Measurements from ENCODE around the gene SYF2. TPM values are rescaled to one million over a fixed set of nuclear protein-coding genes. Genes with fewer than 3 reads are reported as not detected.
A peak's percentile ranks its signal among the peaks of the same experiment; 100 is the strongest.

SYF2 gene
- total RNA-seq, 3 donors from 2014 or later (not counting 1 experiment from before 2014, with no cell fraction given): 67.9 to 92.2 (median 75.3) TPM

DNA sequence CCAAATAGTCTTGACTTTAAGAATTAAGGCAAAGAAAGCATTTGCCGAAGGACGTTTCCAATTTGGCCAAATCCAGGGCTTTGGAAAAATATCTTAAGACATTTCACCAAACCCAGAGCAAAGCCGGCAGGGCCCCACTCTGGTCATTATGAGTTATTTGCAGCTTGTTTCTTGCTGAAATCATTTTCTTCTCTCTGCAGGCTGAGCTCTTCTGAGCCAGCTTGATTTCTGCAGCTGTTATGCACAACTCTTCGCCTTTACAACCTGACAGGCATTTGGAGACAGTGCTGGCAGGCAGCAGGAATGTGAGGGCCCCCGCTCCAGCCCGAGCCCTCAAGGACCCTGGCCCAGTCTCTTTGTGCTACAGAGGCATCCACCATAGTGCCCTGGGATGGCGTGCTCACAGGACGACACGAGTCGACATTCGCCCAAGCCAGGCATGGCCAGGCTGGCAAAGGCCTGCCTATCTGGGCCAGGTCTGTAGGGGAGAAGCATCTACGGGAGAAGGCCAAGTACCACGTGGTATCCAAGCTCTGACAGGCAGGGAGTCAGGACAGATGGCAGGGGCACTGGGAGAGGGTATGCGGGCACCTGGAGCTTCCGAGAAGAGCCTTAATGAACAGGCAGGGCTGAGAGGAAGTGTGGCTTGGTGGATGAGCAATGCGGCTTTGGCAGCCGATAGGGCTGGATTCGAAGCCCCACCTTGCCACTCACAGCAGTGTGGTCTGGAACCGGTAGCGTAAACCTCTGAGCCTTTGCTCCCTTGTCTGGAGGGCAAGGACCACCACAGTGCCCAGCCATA is 32.3 kb downstream of the SYF2 start:
- Histone ChIP-seq H3K27ac (ENCODE audit: low read length) (no peak overlapping the region), H3K36me3 (ENCODE audit: control insufficient read depth, insufficient read depth, low read length) (no peaks in the 10 kb centered on the region), H3K4me3 (ENCODE audit: low read length) (no peak overlapping the region), H3K9me3 (ENCODE audit: control insufficient read depth, insufficient read depth, low read length) (no peaks in the 10 kb centered on the region), H3K27me3 (ENCODE audit: control insufficient read depth, insufficient read depth, low read length) (no peaks in the 10 kb centered on the region), H3K4me1 (ENCODE audit: control insufficient read depth, insufficient read depth, low read length) (no peaks in the 10 kb centered on the region)
- Mint-ChIP-seq H3K27ac (no peak overlapping the region), H3K27me3 (ENCODE audit: low read depth in 2 of 2) (peaks cover 2 to 6% of the 10 kb centered on the region in 2 donors), H3K36me3 (no peaks in the 10 kb centered on the region), H3K9me3 (no peaks in the 10 kb centered on the region), H3K4me1 (peaks cover 8 to 9% of the 10 kb centered on the region in 2 donors), H3K4me3 (no peak overlapping the region)
- ATAC-seq (no peak), DNase-seq (no peak)
- WGBS (ENCODE audit: insufficient coverage): 93% methylated on average over 20 of the region's 20 CpGs
- intact Hi-C loops (cut with micrococcal nuclease): no loop called here
- TF ChIP-seq, protein P1, sequence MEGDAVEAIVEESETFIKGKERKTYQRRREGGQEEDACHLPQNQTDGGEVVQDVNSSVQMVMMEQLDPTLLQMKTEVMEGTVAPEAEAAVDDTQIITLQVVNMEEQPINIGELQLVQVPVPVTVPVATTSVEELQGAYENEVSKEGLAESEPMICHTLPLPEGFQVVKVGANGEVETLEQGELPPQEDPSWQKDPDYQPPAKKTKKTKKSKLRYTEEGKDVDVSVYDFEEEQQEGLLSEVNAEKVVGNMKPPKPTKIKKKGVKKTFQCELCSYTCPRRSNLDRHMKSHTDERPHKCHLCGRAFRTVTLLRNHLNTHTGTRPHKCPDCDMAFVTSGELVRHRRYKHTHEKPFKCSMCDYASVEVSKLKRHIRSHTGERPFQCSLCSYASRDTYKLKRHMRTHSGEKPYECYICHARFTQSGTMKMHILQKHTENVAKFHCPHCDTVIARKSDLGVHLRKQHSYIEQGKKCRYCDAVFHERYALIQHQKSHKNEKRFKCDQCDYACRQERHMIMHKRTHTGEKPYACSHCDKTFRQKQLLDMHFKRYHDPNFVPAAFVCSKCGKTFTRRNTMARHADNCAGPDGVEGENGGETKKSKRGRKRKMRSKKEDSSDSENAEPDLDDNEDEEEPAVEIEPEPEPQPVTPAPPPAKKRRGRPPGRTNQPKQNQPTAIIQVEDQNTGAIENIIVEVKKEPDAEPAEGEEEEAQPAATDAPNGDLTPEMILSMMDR (IDR thresholded peaks at IDR 0.05): no peak

DNA sequence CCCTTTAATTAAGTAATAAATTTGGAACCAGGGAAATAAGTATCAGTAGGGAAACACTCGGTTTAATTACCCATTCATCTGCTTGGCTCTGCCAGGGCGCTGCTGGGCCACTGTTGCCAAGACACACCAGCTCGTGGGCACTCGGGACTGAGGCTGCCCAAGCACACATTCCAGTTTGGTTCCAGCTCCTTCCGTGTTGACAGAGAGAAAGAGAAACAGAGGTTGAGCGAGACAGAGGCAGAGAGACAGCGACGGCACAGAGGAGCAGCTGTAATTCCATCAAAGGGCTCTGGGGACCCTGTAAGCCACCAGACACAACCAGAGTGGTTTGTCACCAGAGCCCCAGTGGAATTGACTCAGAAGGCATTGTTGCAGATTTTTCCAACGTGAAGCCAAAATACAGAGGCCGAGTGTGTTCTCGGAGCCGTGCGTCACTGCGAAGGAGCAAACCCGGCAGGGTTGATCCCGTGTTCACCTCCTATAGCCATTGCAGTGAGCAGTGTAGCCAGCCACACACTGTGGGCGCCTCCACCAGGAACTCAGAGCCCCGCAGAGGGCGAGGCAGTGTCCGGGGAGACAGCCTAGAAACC is 33.5 kb downstream of the SYF2 start:
- Histone ChIP-seq H3K27me3 (ENCODE audit: control insufficient read depth, insufficient read depth, low read length) (no peaks in the 10 kb centered on the region), H3K36me3 (ENCODE audit: control insufficient read depth, insufficient read depth, low read length) (no peaks in the 10 kb centered on the region), H3K9me3 (ENCODE audit: control insufficient read depth, insufficient read depth, low read length) (no peaks in the 10 kb centered on the region), H3K4me1 (ENCODE audit: control insufficient read depth, insufficient read depth, low read length) (no peaks in the 10 kb centered on the region), H3K4me3 (ENCODE audit: low read length) (no peak overlapping the region), H3K27ac (ENCODE audit: low read length) (no peak overlapping the region)
- WGBS (ENCODE audit: insufficient coverage): 64% methylated on average over 20 of the region's 20 CpGs
- Mint-ChIP-seq H3K27ac (no peak overlapping the region), H3K27me3 (ENCODE audit: low read depth in 2 of 2) (peaks cover 0 to 6% of the 10 kb centered on the region in 2 donors), H3K36me3 (no peaks in the 10 kb centered on the region), H3K4me3 (no peak overlapping the region), H3K4me1 (peaks cover 15 to 18% of the 10 kb centered on the region in 2 donors), H3K9me3 (no peaks in the 10 kb centered on the region)
- intact Hi-C loops (cut with micrococcal nuclease): no loop called here
- ATAC-seq (no peak), DNase-seq (peak in 1 of 2 donors; percentile 30)
- TF ChIP-seq, protein P1 (IDR thresholded peaks at IDR 0.05): no peak

DNA sequence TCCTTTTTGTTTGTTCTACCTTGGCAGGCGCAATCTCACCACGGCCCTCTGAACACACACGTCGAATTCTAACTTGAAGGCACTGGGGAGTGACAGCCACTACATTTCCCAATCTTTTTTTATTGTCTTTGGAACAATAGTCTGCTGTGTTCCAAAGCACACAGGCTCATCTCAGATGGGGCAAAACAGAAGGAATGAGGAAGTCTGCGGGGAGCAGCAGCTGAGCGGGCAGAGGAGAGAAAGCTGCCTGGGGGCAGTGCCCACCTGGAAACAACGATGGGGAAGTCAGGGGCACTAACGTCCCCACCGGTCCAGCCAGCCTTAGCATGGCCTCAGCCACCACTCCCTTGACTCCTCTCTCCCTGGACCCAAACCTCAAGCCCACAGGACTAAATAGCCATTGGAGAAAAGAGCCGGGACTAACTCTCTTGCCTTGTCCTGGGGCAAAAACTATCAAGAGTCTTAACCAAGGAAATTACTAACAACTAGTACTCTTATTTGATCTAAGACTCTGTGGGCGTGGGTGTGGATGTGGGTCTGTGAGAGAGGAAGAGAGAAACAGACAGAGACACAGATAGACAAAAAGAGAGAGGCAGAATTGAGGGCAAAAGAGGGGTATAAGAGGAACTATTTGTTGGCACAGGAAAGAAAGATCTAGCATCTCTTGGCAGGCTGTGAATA is 34.2 kb downstream of the SYF2 start:
- intact Hi-C loops (cut with micrococcal nuclease): no loop called here
- Histone ChIP-seq H3K36me3 (ENCODE audit: control insufficient read depth, insufficient read depth, low read length) (no peaks in the 10 kb centered on the region), H3K27me3 (ENCODE audit: control insufficient read depth, insufficient read depth, low read length) (no peaks in the 10 kb centered on the region), H3K4me3 (ENCODE audit: low read length) (no peak overlapping the region), H3K9me3 (ENCODE audit: control insufficient read depth, insufficient read depth, low read length) (no peaks in the 10 kb centered on the region), H3K27ac (ENCODE audit: low read length) (no peak overlapping the region), H3K4me1 (ENCODE audit: control insufficient read depth, insufficient read depth, low read length) (no peaks in the 10 kb centered on the region)
- ATAC-seq: peak in 1 of 3 donors; percentile 33
- TF ChIP-seq, protein P1 (IDR thresholded peaks at IDR 0.05): no peak
- Mint-ChIP-seq H3K36me3 (no peaks in the 10 kb centered on the region), H3K4me1 (peaks cover 15 to 23% of the 10 kb centered on the region in 2 donors), H3K4me3 (no peak overlapping the region), H3K9me3 (no peaks in the 10 kb centered on the region), H3K27ac (no peak overlapping the region), H3K27me3 (ENCODE audit: low read depth in 2 of 2) (peaks cover 0 to 9% of the 10 kb centered on the region in 2 donors)
- 34% methylated on average over 11 of the region's 11 CpGs for WGBS (ENCODE audit: insufficient coverage)
- peak in 1 of 2 donors; percentile 27 for DNase-seq
